Measurements from ENCODE around the gene TMEM129.
A peak's percentile ranks its signal among the peaks of the same experiment; 100 is the strongest.
"Not testable (repeated sequence)": the region's sequence is repeated elsewhere in the genome, so short reads cannot be mapped to it uniquely, and the experiment has no call there.

TMEM129 gene

GRCh38 chr4:1721666-1722550 is 785 bp upstream of the TMEM129 start:
- DNase-seq (ENCODE audit: low read depth) = no peak

GRCh38 chr4:1720163-1720983 is 750 bp downstream of the TMEM129 start:
- no peak for DNase-seq (ENCODE audit: low read depth)

- no peak for DNase-seq (ENCODE audit: low read depth)
These were observed 2.9 kb downstream of the TMEM129 start for GRCh38 chr4:1718095-1718850.

GRCh38 chr4:1717129-1718094 is 3.7 kb downstream of the TMEM129 start:
- no peak for DNase-seq (ENCODE audit: low read depth)

- no peak for DNase-seq (ENCODE audit: low read depth)
These were observed 4.8 kb downstream of the TMEM129 start for GRCh38 chr4:1716065-1716945.

GRCh38 chr4:1715002-1715758 is 5.9 kb downstream of the TMEM129 start:
- DNase-seq (ENCODE audit: low read depth) = no peak

- DNase-seq (ENCODE audit: low read depth) = no peak
These were observed 6.7 kb downstream of the TMEM129 start for GRCh38 chr4:1714303-1715001.

GRCh38 chr4:1713003-1713851 is 7.9 kb downstream of the TMEM129 start:
- DNase-seq (ENCODE audit: low read depth) = no peak

- DNase-seq (ENCODE audit: low read depth) = peak; percentile 99
These were observed 8.7 kb downstream of the TMEM129 start, which contains the start of gene SLBP for GRCh38 chr4:1712216-1713002. Gene SLBP, minus strand, starts transcription at chr4:1712319. Its CDS starts 131 bp downstream, at chr4:1712188.

- DNase-seq (ENCODE audit: low read depth) = no peak
These were observed 9.4 kb downstream of the TMEM129 start for GRCh38 chr4:1711571-1712215.

GRCh38 chr4:1711055-1711570 is 10.0 kb downstream of the TMEM129 start:
- DNase-seq (ENCODE audit: low read depth) = no peak

- no peak for DNase-seq (ENCODE audit: low read depth)
These were observed 12.5 kb downstream of the TMEM129 start for GRCh38 chr4:1708581-1708980.

GRCh38 chr4:1706358-1706757 is 14.8 kb downstream of the TMEM129 start:
- no peak for DNase-seq (ENCODE audit: low read depth)

GRCh38 chr4:1705732-1706131 is 15.4 kb downstream of the TMEM129 start:
- no peak for DNase-seq (ENCODE audit: low read depth)

GRCh38 chr4:1703867-1704266 is 17.3 kb downstream of the TMEM129 start:
- DNase-seq (ENCODE audit: low read depth) = no peak

GRCh38 chr4:1701671-1702070 is 19.5 kb downstream of the TMEM129 start:
- DNase-seq (ENCODE audit: low read depth) = not testable (repeated sequence)

All from activated T-cell treated with anti-CD3 and anti-CD28 coated beads for 48 hours (primary cell).